HL-60 (cell line): ENCODE results near the gene OCEL1.

Source experiments
- GABPA ChIP-seq: IDR thresholded peaks from 2 replicates; pipeline ENCODE4 v1.6.1; 2012; ENCODE audit warnings: low read depth
- POLR2AphosphoS5 ChIP-seq: IDR thresholded peaks from 2 replicates; pipeline ENCODE4 v1.6.1; 2012; ENCODE audit warnings: low read depth
- TF ChIP-seq, protein P1 (sequence below): IDR thresholded peaks from one replicate; pipeline ENCODE4 v1.5.1; 2011; ENCODE audit warnings: low read length, control low read depth, inconsistent platforms; ENCODE audit not compliant: insufficient read depth

GRCh38 chr19:17236811-17237543 is 11.0 kb downstream of the OCEL1 start:
- no peak for TF ChIP-seq POLR2AphosphoS5
- TF ChIP-seq, protein P1, sequence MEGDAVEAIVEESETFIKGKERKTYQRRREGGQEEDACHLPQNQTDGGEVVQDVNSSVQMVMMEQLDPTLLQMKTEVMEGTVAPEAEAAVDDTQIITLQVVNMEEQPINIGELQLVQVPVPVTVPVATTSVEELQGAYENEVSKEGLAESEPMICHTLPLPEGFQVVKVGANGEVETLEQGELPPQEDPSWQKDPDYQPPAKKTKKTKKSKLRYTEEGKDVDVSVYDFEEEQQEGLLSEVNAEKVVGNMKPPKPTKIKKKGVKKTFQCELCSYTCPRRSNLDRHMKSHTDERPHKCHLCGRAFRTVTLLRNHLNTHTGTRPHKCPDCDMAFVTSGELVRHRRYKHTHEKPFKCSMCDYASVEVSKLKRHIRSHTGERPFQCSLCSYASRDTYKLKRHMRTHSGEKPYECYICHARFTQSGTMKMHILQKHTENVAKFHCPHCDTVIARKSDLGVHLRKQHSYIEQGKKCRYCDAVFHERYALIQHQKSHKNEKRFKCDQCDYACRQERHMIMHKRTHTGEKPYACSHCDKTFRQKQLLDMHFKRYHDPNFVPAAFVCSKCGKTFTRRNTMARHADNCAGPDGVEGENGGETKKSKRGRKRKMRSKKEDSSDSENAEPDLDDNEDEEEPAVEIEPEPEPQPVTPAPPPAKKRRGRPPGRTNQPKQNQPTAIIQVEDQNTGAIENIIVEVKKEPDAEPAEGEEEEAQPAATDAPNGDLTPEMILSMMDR, result no peak
- no peak for TF ChIP-seq GABPA
